HG03175 (cell line): ENCODE measurements around the gene CD9.

Experiments
- ATAC-seq: cut with Tn5 transposase; IDR thresholded peaks from one replicate; pipeline ENCODE4 v1.9.1; 2021; ENCODE audit warnings: mild to moderate bottlenecking, moderate library complexity; ENCODE audit not compliant: unreplicated experiment

Gene CD9

GRCh38 chr12:6216581-6216980 is 16.4 kb downstream of the CD9 start:
- ATAC-seq, result no peak

- no peak for ATAC-seq
These were observed 18.2 kb downstream of the CD9 start for GRCh38 chr12:6218347-6218925.

GRCh38 chr12:6219980-6220379 is 19.8 kb downstream of the CD9 start:
- ATAC-seq, result no peak

GRCh38 chr12:6221146-6221545 is 20.9 kb downstream of the CD9 start:
- ATAC-seq, result no peak

- no peak for ATAC-seq
These were observed 22.0 kb downstream of the CD9 start for GRCh38 chr12:6222078-6222654.

- no peak for ATAC-seq
These were observed 23.3 kb downstream of the CD9 start for GRCh38 chr12:6223545-6223944.

- ATAC-seq, result no peak
These were observed 24.4 kb downstream of the CD9 start for GRCh38 chr12:6224550-6224949.

- ATAC-seq, result no peak
These were observed 25.4 kb downstream of the CD9 start for GRCh38 chr12:6225630-6226001.

GRCh38 chr12:6226002-6226678 is 25.9 kb downstream of the CD9 start:
- ATAC-seq, result no peak

- no peak for ATAC-seq
These were observed 26.5 kb downstream of the CD9 start for GRCh38 chr12:6226679-6227051.

- no peak for ATAC-seq
These were observed 28.5 kb downstream of the CD9 start for GRCh38 chr12:6228535-6229223.

GRCh38 chr12:6229224-6230218 is 29.3 kb downstream of the CD9 start:
- ATAC-seq, result no peak

- ATAC-seq, result no peak
These were observed 30.3 kb downstream of the CD9 start for GRCh38 chr12:6230321-6231110.

GRCh38 chr12:6231359-6232268 is 31.4 kb downstream of the CD9 start:
- no peak for ATAC-seq

GRCh38 chr12:6233121-6233971 is 33.1 kb downstream of the CD9 start:
- ATAC-seq, result no peak

- no peak for ATAC-seq
These were observed 34.0 kb downstream of the CD9 start for GRCh38 chr12:6234214-6234613.

GRCh38 chr12:6234906-6235305 is 34.7 kb downstream of the CD9 start:
- ATAC-seq, result no peak

GRCh38 chr12:6235499-6235898 is 35.3 kb downstream of the CD9 start:
- no peak for ATAC-seq
